Measurements from ENCODE around the gene MYO3B.
A peak's percentile ranks its signal among the peaks of the same experiment; 100 is the strongest.

MYO3B gene

GRCh38 chr2:170361090-170361936 is 183.4 kb downstream of the MYO3B start:
- DNase-seq (ENCODE audit: low read depth): peak; percentile 53
- H3K4me3 ChIP-seq (ENCODE audit: low read depth, low read length): no peak overlapping the region
- TF ChIP-seq, protein P1, sequence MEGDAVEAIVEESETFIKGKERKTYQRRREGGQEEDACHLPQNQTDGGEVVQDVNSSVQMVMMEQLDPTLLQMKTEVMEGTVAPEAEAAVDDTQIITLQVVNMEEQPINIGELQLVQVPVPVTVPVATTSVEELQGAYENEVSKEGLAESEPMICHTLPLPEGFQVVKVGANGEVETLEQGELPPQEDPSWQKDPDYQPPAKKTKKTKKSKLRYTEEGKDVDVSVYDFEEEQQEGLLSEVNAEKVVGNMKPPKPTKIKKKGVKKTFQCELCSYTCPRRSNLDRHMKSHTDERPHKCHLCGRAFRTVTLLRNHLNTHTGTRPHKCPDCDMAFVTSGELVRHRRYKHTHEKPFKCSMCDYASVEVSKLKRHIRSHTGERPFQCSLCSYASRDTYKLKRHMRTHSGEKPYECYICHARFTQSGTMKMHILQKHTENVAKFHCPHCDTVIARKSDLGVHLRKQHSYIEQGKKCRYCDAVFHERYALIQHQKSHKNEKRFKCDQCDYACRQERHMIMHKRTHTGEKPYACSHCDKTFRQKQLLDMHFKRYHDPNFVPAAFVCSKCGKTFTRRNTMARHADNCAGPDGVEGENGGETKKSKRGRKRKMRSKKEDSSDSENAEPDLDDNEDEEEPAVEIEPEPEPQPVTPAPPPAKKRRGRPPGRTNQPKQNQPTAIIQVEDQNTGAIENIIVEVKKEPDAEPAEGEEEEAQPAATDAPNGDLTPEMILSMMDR (IDR thresholded peaks at IDR 0.05; ENCODE audit: control insufficient read depth, extremely low read depth, insufficient read depth): peak; percentile 90

DNA sequence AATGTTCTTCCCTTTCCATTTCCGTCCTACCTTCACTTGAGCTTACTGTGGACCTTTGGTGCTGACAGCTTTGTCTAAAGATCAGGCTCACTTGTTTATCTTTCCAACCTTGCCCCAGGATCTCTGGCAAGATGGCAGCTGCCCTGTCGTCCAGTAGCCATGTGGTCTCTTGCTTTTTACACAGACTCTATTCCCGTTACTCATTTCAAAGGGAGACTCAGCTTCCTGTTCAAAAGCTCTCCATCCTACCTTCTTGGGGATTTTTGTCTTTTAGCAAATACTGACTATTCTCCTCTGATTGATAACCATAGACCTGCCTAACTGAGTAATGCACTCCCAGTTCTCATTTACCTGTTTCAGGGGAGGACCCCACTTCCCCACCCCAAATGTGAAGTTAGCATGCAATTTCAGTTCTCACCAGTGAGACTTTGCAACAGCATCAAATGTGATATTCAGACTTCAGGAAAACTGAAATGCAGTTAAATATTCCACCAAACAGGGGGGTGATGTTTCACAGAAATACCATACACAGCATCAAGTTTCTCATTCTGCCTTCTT is 184.4 kb downstream of the MYO3B start:
- H3K4me3 ChIP-seq (ENCODE audit: low read depth, low read length): no peak overlapping the region
- DNase-seq (ENCODE audit: low read depth): no peak
- TF ChIP-seq, protein P1 (IDR thresholded peaks at IDR 0.05; ENCODE audit: control insufficient read depth, extremely low read depth, insufficient read depth): no peak

DNA sequence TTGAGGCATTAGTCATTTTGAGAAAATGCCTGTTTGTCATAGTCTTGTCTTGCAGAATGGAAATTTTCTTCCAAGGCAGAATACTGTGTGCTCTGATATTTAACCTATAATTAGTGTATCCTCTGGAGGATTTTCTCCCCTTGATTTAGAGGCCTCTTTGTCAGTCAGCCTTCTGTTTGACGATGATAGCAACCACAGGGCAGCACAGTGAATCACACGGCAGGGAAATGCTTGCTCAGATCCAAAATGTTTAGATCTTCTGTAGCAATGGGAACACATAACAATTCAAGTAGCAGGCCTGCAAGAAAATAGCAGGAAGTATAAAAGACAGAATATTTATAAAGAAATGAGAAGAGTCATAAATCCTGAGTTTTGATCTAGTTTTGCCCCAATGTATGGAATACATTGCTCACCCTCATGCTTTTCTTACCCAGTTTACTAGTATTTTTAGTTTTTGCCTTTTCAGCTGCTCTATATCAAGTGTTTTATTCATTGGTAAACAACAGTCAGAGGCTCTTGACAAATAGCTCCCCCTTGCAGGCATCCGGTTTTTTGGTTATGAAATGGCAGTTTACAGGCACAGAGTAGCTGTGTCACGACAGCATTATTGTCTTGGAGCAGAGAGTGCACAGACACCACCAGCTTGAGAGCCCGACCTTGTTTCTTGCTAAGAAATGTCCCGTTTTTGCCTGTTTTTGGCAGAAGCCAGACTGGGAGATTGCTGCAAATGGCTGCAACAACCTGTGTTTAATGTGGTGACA is 185.1 kb downstream of the MYO3B start:
- TF ChIP-seq, protein P1 (IDR thresholded peaks at IDR 0.05; ENCODE audit: control insufficient read depth, extremely low read depth, insufficient read depth): no peak
- no peak overlapping the region for H3K4me3 ChIP-seq (ENCODE audit: low read depth, low read length)
- no peak for DNase-seq (ENCODE audit: low read depth)

DNA sequence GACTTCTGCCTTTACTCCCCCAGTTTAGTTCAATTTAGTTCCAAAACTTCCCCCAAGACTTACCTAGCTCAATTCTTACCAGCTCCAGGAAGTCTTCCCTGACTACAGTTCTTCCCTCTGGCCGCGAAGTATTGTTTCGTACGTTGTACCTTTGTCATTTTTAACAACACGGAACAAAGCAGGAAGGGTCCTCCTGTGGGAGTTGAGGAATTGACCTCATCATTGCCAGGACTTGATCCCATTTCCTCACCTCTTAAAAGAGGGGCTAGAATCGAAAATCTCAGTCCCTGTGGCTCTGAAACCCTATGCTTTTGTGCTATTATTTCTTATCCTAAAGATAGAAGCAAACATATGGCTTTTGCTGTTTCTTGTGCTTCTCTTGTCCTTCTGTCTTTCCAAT is 187.1 kb downstream of the MYO3B start:
- H3K4me3 ChIP-seq (ENCODE audit: low read depth, low read length): no peak overlapping the region
- DNase-seq (ENCODE audit: low read depth): no peak
- TF ChIP-seq, protein P1 (IDR thresholded peaks at IDR 0.05; ENCODE audit: control insufficient read depth, extremely low read depth, insufficient read depth): no peak

- no peak overlapping the region for H3K4me3 ChIP-seq (ENCODE audit: low read depth, low read length)
- TF ChIP-seq, protein P1 (IDR thresholded peaks at IDR 0.05; ENCODE audit: control insufficient read depth, extremely low read depth, insufficient read depth): no peak
- DNase-seq (ENCODE audit: low read depth): no peak
These were observed 187.7 kb downstream of the MYO3B start for GRCh38 chr2:170365686-170366085.

DNA sequence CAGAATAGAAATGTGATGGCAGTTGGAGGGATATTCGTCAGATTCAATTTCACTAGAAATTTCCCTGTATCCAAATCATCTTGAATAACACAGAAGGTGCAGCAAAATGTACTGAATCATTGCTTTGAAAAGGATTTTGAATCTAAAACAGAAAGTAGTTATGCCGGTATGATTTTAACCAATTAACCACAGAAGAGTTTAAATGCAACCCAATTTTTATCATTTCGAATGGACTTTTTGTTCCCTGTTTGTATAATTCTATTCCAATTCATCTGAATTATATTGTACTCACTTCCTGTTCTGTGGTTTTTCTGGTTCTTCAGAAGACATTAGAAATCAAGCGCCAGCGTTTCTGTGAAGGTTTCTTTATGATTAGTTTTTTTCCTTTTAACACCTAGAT is 190.4 kb downstream of the MYO3B start:
- TF ChIP-seq, protein P1 (IDR thresholded peaks at IDR 0.05; ENCODE audit: control insufficient read depth, extremely low read depth, insufficient read depth): no peak
- DNase-seq (ENCODE audit: low read depth): no peak

More for the DNA sequence above, 190.4 kb downstream of the MYO3B start:
- no peak overlapping the region for H3K4me3 ChIP-seq (ENCODE audit: low read depth, low read length)

Measured in LNCaP clone FGC (cell line).